ENCODE results near the gene CSNK1D. TPM values are rescaled to one million over a fixed set of nuclear protein-coding genes. Genes with fewer than 3 reads are reported as not detected.
A peak's percentile ranks its signal among the peaks of the same experiment; 100 is the strongest.

The CSNK1D gene
- 100 to 1,000 TPM; 144 to 249 (median 176) TPM for total RNA-seq
- 10 to 100 TPM; 46.1 to 81.3 TPM for polyA plus RNA-seq
- total RNA-seq: 107 reads per million, percentile 85 among the genes with 10 or more reads in this experiment

DNA sequence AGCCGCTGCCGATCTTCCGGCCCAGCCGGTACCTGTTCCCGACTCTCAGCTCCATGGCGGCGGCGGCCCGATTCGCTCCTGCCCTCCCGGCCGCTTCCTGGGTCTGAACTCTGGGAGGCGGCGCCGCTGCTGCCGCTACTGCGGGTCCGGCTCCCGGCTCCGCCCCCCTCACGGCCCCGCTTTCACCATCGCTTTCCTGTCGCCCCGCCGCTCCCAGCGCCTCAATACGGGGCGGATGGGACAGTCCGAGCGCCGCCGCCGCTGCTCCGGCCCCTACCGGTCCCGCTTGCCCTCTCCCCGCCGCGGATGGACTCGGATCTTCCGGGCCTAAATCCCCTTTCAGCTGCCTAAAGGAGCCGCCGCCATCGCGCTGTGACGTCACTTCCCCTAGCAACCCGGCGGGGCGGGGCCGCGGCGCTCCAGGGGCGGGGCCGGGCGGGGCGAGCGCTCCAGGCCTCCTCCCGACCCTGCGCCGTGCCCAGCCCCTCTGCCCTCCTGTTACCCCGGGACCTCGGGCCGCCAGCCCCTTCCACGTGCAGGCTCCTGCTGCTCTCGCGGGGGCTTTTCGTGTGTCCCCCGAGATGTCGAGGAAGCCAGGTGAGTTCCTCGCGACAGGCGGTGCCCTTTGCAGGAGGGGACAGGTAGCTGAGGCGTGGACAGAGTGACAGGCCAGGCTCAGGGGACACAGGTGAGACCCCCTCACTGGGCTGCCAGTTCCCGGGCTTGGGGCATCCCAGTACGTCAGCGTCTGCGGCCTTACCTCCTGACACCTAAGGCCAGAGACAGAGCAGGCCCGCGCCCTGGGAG, at the start of gene CSNK1D:
TSS of gene CSNK1D (minus strand) at position 374 of the 807 bp plus-strand sequence. CDS start at position 55, 319 bp downstream.
- H3K27ac ChIP-seq (ENCODE audit: low read depth, low read length): peak within 1 kb of the TSS; percentile 97
- no peaks in the 10 kb centered on the region for H3K27me3 ChIP-seq (ENCODE audit: control insufficient read depth in 2 of 2, insufficient read depth in 2 of 2, low read length in 2 of 2)
- H3K27me3 Mint-ChIP-seq: no peaks in the 10 kb centered on the region
- peaks cover 4 to 23% (median 10%) of the 10 kb centered on the region in 5 donors for H3K36me3 Mint-ChIP-seq
- intact Hi-C loops (cut with micrococcal nuclease): loop anchor here (1.0 to 2.0 kb wide), 9 partner anchors 15 to 67 kb away; partner anchors contain the start of genes CD7 (in 1 of the 2) and SLC16A3 (in 1 of the 2)
- ATAC-seq (peak; percentile 90), DNase-seq (peak; percentile 83 to 97 (median 92))
- H3K4me3 ChIP-seq (ENCODE audit: low read length): peak within 1 kb of the TSS; percentile 60
- no peaks in the 10 kb centered on the region for H3K9me3 Mint-ChIP-seq
- ChIA-PET CTCF (no interaction called here), POLR2A (interaction anchor here (0.6 to 4.5 kb wide), 8 partner anchors 16 to 150 kb away, joined by 3 to 32 read pairs (median 4); no protein-coding TSS in a partner anchor)
- no peaks in the 10 kb centered on the region for H3K9me3 ChIP-seq (ENCODE audit: control insufficient read depth in 2 of 3, low read length in 3 of 3)
- H3K4me3 Mint-ChIP-seq: peak within 1 kb of the TSS; percentile 80 to 97 (median 93)
- H3K27ac Mint-ChIP-seq: peak within 1 kb of the TSS; percentile 92 to 99 (median 98)
- H3K36me3 ChIP-seq (ENCODE audit: control insufficient read depth in 2 of 3, insufficient read depth in 3 of 3, low read length in 3 of 3): peaks cover 5 to 29% (median 13%) of the 10 kb centered on the region in 3 experiments
- H3K4me1 ChIP-seq (ENCODE audit: control insufficient read depth in 2 of 2, insufficient read depth in 2 of 2, low read length in 2 of 2): peaks cover 37 to 42% of the 10 kb centered on the region in 2 donors
- H3K4me1 Mint-ChIP-seq: peaks cover 36 to 46% (median 41%) of the 10 kb centered on the region in 7 donors

DNA sequence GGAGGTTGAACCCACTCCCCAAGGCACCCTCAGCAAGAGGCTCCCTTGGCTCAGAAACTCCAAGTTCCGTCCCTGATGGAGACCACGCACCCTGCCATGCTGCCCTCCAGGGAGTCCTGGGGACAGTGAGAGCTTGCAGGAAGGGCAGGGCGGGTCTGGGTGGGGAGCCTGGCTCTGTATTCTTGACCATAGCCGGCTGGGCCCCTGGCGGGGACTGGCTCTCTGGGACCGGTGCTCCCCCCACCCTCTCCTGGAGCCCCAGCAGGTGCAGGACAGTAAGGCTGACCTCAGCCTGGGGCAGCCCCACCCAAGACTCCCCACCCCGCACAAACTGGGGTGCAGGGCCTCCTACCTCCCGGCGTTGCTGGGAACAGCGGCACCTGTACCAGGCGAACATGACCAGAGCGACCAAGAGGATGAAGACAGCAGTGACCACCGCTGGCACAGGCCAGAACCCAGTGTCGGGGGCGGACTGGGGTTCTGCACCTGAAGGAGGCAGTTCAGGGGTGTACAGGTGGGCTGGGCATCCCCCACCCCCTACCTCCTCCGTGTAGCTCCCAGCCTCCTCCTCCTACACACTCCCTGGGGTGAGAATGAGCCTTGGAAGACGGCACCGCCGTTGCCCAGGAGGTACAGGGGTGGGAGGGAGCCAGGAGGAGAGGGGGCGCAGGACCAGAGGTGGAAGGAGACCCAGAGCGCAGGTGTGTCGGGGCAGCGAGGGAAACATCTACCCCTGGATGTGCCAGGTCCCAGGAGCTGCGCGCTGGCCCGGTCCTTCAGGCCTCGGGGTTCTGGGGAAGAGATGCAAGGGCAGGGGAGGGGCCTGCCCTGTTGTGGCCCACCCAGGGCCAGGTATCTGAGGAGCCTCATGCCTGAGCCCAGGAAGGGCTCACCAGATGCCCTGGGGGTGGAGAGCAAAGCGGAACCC, 49.3 kb upstream of the CSNK1D start:
- ChIA-PET POLR2A (interaction anchor here (0.5 to 5.3 kb wide), 6 partner anchors 10 to 117 kb away, joined by 3 to 34 read pairs (median 4); no protein-coding TSS in a partner anchor), CTCF (interaction anchor here (0.8 to 3.4 kb wide), 5 partner anchors 22 to 92 kb away, joined by 3 to 57 read pairs (median 7); no protein-coding TSS in a partner anchor)
- no peak overlapping the region for H3K4me3 ChIP-seq (ENCODE audit: low read length)
- no peaks in the 10 kb centered on the region for H3K27me3 ChIP-seq (ENCODE audit: control insufficient read depth in 2 of 2, insufficient read depth in 2 of 2, low read length in 2 of 2)
- no peak for DNase-seq
- intact Hi-C loops (cut with micrococcal nuclease): no loop called here
- no peaks in the 10 kb centered on the region for H3K36me3 ChIP-seq (ENCODE audit: control insufficient read depth in 2 of 3, insufficient read depth in 3 of 3, low read length in 3 of 3)
- H3K4me3 Mint-ChIP-seq: peak overlapping the region in 1 of 10 donors; percentile 63
- H3K27ac ChIP-seq (ENCODE audit: low read depth, low read length): no peak overlapping the region
- no peaks in the 10 kb centered on the region for H3K27me3 Mint-ChIP-seq
- H3K4me1 ChIP-seq (ENCODE audit: control insufficient read depth in 2 of 2, insufficient read depth in 2 of 2, low read length in 2 of 2): peaks cover 9 to 16% of the 10 kb centered on the region in 2 donors
- peak overlapping the region in 6 of 9 donors; percentile 22 to 89 (median 69) for H3K27ac Mint-ChIP-seq
- no peaks in the 10 kb centered on the region for H3K9me3 Mint-ChIP-seq
- H3K9me3 ChIP-seq (ENCODE audit: control insufficient read depth in 2 of 3, low read length in 3 of 3): no peaks in the 10 kb centered on the region
- ATAC-seq: no peak
- H3K4me1 Mint-ChIP-seq: peaks cover 0 to 29% (median 16%) of the 10 kb centered on the region in 7 donors
- no peaks in the 10 kb centered on the region for H3K36me3 Mint-ChIP-seq

DNA sequence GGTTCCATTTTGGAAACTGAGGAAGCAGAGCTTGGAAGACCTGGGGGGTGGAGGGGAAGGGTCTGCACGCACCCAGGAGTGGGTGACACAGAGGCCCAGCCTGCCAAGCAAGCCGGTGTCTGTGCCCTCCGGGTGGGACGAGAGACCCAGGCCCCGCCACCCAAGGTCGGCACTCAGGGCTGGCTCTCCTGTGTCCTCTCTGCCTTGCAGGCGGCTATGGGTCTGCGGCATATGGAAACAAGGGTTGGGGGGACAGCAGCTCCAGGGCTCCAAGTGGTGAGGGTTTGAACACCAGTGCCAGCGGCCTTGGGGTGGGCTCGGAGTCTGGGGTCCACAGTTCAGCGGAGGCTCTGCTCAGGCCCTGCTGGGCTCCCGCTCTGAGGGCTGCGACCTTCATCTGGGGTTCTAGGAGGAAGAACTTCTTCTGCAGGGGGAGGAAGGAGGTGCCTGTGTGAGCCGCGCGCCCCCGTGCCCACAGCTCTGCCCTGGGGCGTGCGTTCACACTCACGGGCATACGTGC, 48.5 kb upstream of the CSNK1D start:
- ChIA-PET CTCF (interaction anchor here (0.8 to 3.4 kb wide), 6 partner anchors 21 to 91 kb away, joined by 3 to 57 read pairs (median 6); no protein-coding TSS in a partner anchor), POLR2A (interaction anchor here (0.7 to 5.3 kb wide), 5 partner anchors 15 to 116 kb away, joined by 3 to 34 read pairs (median 5); no protein-coding TSS in a partner anchor)
- no peak for ATAC-seq
- Mint-ChIP-seq H3K4me3 (peak overlapping the region in 6 of 10 donors; percentile 6 to 63 (median 28)), H3K27me3 (no peaks in the 10 kb centered on the region), H3K36me3 (no peaks in the 10 kb centered on the region), H3K9me3 (no peaks in the 10 kb centered on the region), H3K27ac (peak overlapping the region in 7 of 9 donors; percentile 28 to 89 (median 76)), H3K4me1 (peaks cover 0 to 33% (median 16%) of the 10 kb centered on the region in 7 donors)
- no peak overlapping the region for H3K4me3 ChIP-seq (ENCODE audit: low read length)
- no peak for DNase-seq
- peaks cover 0 to 4% (median 0%) of the 10 kb centered on the region in 3 experiments for H3K36me3 ChIP-seq (ENCODE audit: control insufficient read depth in 2 of 3, insufficient read depth in 3 of 3, low read length in 3 of 3)
- H3K27me3 ChIP-seq (ENCODE audit: control insufficient read depth in 2 of 2, insufficient read depth in 2 of 2, low read length in 2 of 2): no peaks in the 10 kb centered on the region
- H3K4me1 ChIP-seq (ENCODE audit: control insufficient read depth in 2 of 2, insufficient read depth in 2 of 2, low read length in 2 of 2): peaks cover 13 to 20% of the 10 kb centered on the region in 2 donors
- intact Hi-C loops (cut with micrococcal nuclease): loop anchor here (1.0 to 2.0 kb wide), 8 partner anchors 20 to 292 kb away; partner anchors contain the start of gene CSNK1D (in 1 of the 2)
- H3K9me3 ChIP-seq (ENCODE audit: control insufficient read depth in 2 of 3, low read length in 3 of 3): no peaks in the 10 kb centered on the region
- H3K27ac ChIP-seq (ENCODE audit: low read depth, low read length): peak overlapping the region; percentile 77

DNA sequence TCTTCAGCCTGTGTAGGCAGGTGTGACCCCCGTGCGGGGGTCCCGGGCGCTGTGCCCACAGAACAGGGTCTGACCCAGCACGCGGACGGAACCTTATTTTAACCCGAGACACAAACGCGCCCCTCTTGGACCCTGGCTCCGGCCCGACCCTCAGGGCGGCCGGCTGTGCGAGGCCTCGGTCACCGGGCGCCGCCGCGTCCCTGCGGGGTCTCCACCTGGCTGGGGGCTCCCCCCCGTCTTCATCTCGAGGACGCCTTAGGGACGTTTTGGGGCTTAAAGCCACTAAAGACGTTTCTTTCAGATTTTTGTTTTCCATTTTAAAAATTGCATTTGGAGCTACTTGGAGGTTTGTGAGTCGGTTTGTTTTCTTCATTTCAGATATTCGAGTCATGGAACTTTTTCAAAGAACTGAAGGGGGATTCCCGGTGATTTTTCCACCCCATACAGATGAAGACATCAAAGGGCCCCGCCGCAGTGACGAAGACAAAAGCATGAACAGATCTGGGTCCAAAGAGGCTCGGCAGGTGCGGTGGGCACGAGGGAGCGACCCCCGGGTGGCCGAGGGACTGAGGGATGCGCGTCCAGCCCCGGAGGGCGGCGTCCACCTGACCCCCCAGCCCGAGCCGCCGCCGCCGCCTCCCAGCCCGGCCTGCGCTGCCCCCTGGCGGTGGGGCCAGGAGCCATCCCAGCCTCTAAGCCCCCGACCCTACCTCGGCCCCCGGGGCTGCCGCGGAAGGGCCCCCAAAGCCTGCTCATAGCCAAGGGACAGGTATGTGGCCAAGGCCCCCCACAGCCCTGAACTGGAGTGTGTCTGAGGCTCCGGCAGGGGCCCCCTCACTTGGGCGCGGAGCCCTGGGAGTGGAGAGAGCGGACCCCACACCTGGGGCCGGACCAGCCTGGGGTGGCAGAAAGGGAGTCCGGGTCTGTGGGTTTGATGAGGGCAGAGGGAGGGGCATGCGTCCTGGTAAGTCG, 47.7 kb upstream of the CSNK1D start:
- Mint-ChIP-seq H3K27me3 (no peaks in the 10 kb centered on the region), H3K36me3 (peaks cover 0 to 3% (median 0%) of the 10 kb centered on the region in 5 donors), H3K4me3 (peak overlapping the region; percentile 58 to 87 (median 82)), H3K9me3 (no peaks in the 10 kb centered on the region), H3K27ac (peak overlapping the region; percentile 75 to 97 (median 93)), H3K4me1 (peaks cover 0 to 31% (median 16%) of the 10 kb centered on the region in 7 donors)
- Histone ChIP-seq H3K4me1 (ENCODE audit: control insufficient read depth in 2 of 2, insufficient read depth in 2 of 2, low read length in 2 of 2) (peaks cover 13 to 20% of the 10 kb centered on the region in 2 donors), H3K9me3 (ENCODE audit: control insufficient read depth in 2 of 3, low read length in 3 of 3) (no peaks in the 10 kb centered on the region), H3K36me3 (ENCODE audit: control insufficient read depth in 2 of 3, insufficient read depth in 3 of 3, low read length in 3 of 3) (peaks cover 0 to 12% (median 0%) of the 10 kb centered on the region in 3 experiments), H3K27ac (ENCODE audit: low read depth, low read length) (peak overlapping the region; percentile 77), H3K27me3 (ENCODE audit: control insufficient read depth in 2 of 2, insufficient read depth in 2 of 2, low read length in 2 of 2) (no peaks in the 10 kb centered on the region), H3K4me3 (ENCODE audit: low read length) (peak overlapping the region; percentile 46)
- intact Hi-C loops (cut with micrococcal nuclease): loop anchor here (1.0 to 2.0 kb wide), 8 partner anchors 19 to 291 kb away; partner anchors contain the start of gene CSNK1D (in 1 of the 2)
- ChIA-PET POLR2A (interaction anchor here (0.8 to 5.3 kb wide), 5 partner anchors 15 to 115 kb away, joined by 3 to 34 read pairs (median 5); no protein-coding TSS in a partner anchor), CTCF (interaction anchor here (0.9 to 3.4 kb wide), 7 partner anchors 12 to 88 kb away, joined by 3 to 57 read pairs (median 5); no protein-coding TSS in a partner anchor)
- ATAC-seq: peak; percentile 69
- DNase-seq: peak; percentile 70 to 95 (median 80)
